HL-60/S4 treated with retinoic acid at 250 ng/mL for 4 days and 3 days (cell line): Measurements from ENCODE around the gene OSMR.

Experiments
- in situ Hi-C: fragments of 300-500 bp; cut with MboI; formaldehyde crosslinking; loops from 2 replicates; pipeline ENCODE4 v1.7.0; 2022; ENCODE audit warnings: low sequenced_read_pairs

The OSMR gene

GRCh38 chr5:38870595-38870994 lies 24.8 kb downstream of the OSMR start:
- in situ Hi-C loops = no loop called here

DNA sequence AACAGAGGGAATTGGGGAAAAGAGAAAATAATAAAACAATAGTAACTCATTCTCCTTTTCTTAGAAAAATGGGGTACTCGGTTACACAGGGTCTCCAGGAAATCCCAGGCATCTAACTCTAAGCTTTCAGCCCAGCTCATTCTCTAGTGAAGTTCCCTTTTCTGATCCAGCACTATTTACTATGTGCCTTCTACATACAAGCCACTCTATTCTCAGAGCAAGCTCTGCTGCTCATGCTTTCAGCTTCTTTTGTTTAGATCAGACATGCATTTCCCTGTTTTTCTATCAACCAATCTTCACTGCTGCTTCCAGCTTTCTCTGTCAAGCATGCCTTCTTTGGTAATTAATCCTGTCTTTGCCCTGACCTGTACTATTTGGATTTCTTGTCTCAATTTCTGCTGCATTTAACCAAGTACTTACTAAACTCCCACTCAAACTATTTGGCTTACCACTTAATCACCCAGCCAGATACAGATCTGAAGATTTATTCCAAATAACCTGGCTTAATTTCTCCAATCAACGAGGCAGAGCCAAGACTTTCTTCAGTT lies 25.3 kb downstream of the OSMR start:
- in situ Hi-C loops = no loop called here

DNA sequence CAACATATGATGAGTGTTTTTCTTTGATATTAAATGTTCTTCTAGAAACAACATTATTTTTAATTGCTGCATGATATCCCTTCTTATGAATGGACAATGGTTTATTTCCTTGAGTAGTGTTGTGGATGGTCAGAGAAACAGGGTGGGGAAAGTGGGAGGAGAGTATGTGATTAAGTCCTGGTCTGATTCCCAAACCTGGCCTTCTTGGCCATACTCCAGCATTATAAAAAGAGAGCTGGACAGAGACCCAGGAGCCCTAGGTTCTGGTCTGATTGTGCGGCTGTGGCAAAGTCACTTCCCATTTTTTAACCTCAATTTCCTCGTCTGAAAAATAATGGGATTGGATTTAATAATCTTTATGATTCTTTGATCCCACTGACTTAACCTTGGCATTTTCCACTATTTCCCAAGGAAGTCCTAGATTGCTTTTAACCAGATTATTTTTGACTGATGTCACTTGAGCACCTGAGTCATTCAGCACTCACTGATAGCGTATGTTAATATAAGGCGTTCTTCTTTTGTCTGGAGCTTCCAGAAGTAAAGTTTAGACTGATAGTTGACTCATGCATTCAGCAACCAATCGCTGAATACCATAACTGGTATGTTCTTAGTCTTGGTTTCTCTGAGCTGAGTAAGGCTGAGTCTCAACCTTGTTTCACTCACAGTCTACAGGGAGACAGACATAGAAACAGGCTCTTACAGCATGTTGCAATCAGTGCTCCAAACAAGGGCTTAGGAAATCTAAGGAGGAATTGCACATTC lies 26.2 kb downstream of the OSMR start:
- in situ Hi-C loops = no loop called here

- in situ Hi-C loops = no loop called here
These were observed 27.0 kb downstream of the OSMR start for GRCh38 chr5:38872826-38873225.

DNA sequence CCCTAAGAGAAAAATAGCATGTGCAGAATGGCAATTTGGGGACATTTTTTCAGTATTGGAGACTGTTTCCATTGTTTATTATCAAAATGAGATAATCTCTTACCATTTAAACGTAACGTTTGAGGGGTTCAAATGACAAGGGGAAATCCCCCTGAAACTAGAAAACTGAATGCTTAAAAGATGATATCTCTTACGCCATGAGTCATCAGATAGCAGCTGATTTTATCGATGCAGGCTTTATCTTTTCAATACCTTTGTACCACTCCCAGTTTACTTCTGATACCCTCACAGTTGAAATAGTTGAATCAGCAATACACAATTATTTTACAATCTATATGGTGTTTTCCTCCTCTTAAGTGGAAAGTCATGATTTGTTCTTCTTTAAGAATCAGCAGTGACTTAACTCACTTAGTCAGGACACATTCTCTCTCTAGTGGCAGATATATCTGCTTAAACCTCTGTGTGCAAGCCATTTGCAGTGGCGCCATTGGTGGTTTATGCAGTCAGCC lies 29.2 kb downstream of the OSMR start:
- in situ Hi-C loops = no loop called here

GRCh38 chr5:38878391-38879077 lies 32.7 kb downstream of the OSMR start:
- in situ Hi-C loops = no loop called here

- in situ Hi-C loops = no loop called here
These were observed 33.3 kb downstream of the OSMR start for GRCh38 chr5:38879078-38879460.

DNA sequence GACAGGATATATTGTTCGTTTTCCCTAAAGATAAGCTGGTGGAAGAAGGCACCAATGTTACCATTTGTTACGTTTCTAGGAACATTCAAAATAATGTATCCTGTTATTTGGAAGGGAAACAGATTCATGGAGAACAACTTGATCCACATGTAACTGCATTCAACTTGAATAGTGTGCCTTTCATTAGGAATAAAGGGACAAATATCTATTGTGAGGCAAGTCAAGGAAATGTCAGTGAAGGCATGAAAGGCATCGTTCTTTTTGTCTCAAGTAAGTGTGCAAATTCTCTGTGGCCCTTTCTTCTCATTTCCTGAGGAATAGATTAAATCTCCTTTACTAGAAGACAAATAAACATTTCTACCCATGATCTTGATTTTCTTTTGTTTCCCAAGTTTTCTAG lies 38.0 kb downstream of the OSMR start:
- in situ Hi-C loops = no loop called here

GRCh38 chr5:38885208-38885607 lies 39.4 kb downstream of the OSMR start:
- in situ Hi-C loops = no loop called here

DNA sequence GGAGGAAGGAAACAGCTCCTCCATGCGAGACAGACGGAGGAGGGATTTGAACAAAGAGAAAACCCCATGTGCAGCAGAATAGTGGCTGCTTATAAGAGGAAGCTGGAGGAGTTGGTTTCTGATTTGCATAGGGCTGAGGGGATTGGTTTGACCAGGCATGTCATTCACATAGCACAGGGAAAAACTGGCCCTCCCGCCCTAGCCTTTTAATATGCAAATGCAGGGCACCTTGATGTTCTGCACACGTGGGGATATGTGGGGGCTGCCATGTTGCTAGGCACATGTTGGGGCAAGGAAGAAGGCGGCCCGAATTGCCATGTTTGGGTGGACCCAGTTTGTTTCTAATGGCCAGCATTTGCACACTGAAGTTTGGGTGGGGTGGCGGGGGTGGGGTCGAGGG lies 42.2 kb downstream of the OSMR start:
- in situ Hi-C loops = no loop called here

DNA sequence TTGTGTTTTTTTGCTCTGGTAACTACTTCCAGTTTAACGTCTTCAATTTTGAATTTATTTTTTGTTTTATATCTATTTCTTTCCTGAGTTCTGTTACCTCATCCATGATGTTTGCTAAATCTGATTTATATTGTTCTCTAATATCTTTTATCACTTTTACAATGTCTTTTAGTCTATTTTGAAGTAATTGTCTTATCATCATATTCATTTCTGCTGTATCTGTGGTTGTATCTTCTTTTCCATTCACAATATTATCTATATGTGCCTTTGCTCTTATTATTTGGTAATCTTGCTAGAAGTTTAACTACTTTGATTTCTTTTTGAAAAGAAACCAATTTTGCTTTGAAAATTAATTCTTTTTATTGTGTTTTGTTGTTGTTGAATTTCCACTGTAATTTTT lies 43.6 kb downstream of the OSMR start:
- in situ Hi-C loops = no loop called here

- in situ Hi-C loops = no loop called here
These were observed 45.8 kb downstream of the OSMR start for GRCh38 chr5:38891563-38891962.

- in situ Hi-C loops = no loop called here
These were observed 46.6 kb downstream of the OSMR start for GRCh38 chr5:38892363-38892762.

- in situ Hi-C loops = no loop called here
These were observed 50.9 kb downstream of the OSMR start for GRCh38 chr5:38896760-38897159.

GRCh38 chr5:38899936-38900335 lies 54.1 kb downstream of the OSMR start:
- in situ Hi-C loops = no loop called here

DNA sequence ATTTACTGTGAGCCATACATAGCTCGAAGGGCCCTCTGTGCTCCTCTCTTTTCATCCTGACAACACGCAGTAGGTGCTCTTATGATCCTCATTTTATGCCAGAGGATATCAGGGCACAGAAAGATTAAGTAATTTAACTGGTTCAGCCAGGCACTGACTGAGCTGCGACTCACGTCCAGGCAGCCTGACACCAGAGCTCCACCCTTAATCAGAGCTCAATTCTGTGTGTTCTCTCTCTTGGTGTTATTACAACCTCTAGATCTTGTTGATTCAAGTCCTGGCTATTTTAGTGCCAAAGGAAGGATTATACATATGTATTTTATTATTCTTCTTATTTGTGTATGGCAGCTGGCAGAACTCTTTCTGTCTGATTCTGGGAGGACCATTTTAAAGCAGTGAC lies 59.7 kb downstream of the OSMR start:
- in situ Hi-C loops = no loop called here

DNA sequence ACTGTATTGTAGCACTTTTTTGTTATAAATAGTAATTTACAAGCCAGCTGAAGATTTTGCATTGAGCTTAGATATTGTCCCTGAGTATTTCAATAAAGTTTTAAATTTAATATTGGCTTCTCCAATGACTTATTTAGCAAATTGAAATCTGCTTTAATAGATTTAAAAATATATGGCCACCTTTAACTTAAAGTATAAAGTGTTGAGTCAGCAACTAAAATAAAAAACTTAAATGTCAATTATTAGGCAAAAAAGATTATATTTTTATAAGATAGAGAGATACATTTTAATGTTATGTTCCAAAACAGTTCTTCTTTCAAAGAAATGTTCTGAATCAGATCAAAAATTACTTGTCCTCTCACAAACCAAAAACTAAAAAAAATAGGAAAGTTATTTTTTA lies 60.7 kb downstream of the OSMR start:
- in situ Hi-C loops = no loop called here

GRCh38 chr5:38911933-38912332 lies 66.1 kb downstream of the OSMR start:
- in situ Hi-C loops = no loop called here

DNA sequence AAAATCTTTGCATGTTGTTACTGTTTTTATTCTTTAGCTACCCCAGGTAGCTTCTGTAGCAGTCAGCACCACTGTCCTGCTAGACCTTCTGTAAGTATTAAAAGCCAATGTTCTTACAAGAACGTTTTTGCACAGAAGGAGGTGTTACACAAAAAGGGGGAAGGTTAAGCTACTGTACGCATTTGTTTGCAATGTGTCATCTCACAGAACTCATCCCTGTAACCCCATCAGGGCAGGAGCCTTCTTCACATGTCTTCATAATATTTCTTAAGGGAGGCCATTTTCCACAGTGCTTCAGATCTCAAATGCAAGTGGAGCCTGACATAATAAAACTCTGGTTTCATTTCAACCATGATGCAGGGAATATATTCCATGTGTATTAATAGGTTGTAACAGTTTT lies 67.9 kb downstream of the OSMR start:
- in situ Hi-C loops = no loop called here

DNA sequence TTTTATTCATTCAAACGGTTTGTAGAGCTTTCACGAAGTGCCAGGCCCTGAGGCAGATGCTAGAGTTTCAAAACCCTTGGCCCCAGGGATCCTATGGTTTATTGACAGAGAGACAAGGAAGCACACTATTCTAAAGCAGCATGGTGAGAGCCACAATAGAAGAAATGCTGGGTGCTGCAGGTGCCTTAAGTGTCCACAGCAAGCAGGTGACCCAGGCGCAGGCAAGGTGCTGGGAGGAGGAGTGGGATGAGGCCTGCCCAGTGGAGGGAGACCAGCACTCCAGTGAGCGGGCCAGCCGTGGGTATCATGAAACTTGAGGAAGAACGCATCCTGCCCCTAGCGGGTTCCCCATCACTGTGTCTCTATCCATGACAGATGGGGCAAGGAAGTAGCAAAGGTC lies 71.0 kb downstream of the OSMR start:
- in situ Hi-C loops = no loop called here

GRCh38 chr5:38921174-38921573 lies 75.4 kb downstream of the OSMR start:
- in situ Hi-C loops = no loop called here

DNA sequence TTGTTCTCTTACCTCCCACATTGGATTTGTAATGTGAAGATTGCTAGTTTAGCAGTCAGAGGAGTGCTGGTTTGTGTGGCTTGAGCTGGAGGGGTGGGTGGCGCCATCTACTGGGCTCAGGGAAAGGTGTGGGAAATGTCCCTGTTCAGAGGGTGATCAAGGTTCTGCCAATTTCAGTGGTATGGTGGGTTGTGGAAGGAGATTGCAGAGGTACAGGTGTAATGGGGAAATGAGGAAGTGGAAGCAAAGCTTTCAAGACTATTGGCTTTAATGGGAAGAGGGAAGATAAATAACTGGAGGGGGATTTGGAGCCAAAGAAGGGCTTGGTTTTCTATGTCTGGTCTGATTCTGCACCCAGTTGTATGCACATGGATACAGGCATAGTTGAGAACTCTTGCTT lies 76.4 kb downstream of the OSMR start:
- in situ Hi-C loops = no loop called here
